ENCODE results near the gene RBM20.
"Not testable (repeated sequence)": the region's sequence is repeated elsewhere in the genome, so short reads cannot be mapped to it uniquely, and the experiment has no call there.

Gene RBM20

GRCh38 chr10:110625951-110626855 is 17.9 kb upstream of the RBM20 start:
- no peak for DNase-seq

GRCh38 chr10:110628161-110628560 is 16.0 kb upstream of the RBM20 start:
- DNase-seq = no peak

- no peak for DNase-seq
These were observed 14.4 kb upstream of the RBM20 start for GRCh38 chr10:110629680-110630191.

GRCh38 chr10:110631934-110632333 is 12.2 kb upstream of the RBM20 start:
- DNase-seq = no peak

DNA sequence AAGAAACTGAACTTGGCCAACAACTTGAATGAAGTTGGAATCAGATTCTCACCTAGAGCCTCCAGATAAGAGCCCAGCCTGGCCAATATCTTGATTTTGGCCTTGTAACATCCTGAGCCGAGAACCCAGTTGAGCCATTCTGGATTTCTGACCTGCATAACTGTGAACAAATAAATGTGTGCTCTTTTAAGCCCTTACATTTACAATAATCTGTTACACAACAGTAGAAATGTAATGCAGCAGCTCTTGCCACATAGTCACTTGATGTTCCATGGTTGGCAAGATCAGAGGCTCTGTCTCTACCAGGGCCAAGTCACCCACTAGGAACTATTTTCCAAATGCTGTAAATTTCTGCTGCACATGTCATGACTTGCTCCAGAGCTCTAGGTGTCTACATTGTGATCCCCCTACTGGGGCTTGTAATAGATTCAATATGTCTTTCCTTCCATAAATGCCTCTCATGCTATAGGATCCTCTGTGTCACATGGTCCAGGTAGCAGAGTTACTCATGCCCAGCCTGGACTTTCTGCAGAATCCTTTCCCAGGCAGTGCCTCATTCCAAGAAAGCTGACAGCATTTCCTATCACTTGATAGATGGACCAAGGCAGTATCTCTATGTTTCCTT is 11.4 kb upstream of the RBM20 start:
- no peak for DNase-seq

DNA sequence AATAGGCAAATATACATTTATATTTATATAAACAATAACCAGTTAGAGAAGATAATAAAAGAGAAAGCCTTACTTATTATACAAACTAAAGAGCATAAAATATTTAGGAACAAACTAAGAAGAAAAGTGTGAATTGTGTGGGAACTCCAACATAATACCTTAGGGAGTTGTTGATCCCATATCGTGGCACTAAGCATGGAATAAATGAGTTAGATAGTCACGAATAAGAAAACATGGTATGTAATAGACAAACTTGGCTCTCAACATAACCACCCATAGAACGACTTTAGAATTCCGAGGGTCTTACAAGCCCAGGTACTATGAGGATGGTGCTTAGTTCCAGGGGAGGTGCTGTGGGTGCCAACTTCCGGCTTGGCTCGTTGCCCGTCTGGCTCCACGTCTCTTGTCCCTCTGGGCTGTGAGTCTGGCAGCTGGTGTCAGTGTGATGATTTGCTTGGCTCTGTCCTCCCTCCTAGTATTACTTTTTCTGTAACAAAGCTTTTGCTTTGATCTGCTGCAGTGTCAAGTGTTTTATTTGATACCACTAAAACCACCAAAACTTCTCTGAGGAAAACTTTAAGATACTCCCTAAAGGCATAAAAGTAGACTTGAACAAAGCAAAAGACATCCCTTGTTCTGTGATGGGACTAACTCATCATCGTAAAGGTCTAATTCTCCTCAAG is 9.5 kb upstream of the RBM20 start:
- no peak for DNase-seq

GRCh38 chr10:110636572-110636931 is 7.6 kb upstream of the RBM20 start:
- DNase-seq = no peak

- no peak for DNase-seq
These were observed 7.1 kb upstream of the RBM20 start for GRCh38 chr10:110636932-110637557.

- no peak for DNase-seq
These were observed 6.5 kb upstream of the RBM20 start for GRCh38 chr10:110637558-110638053.

- DNase-seq = no peak
These were observed 5.8 kb upstream of the RBM20 start for GRCh38 chr10:110638319-110638718.

DNA sequence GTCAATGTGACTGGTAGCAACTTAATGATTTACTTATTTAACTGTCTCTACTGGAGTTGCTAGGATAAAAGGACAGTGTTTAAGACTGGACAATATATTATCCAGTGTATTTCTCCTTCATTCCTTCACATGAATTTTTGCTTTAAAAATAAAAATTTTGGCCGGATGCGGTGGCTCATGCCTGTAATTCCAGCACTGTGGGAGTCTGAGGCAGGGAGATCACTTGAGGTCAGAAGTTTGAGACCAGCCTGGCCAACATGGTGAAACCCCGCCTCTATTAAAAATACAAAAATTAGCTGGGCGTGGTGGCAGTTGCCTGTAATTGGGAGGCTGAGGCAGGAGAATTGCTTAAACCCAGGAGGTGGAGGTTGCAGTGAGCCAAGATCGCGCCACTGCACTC is 5.1 kb upstream of the RBM20 start:
- not testable (repeated sequence) for DNase-seq

- DNase-seq = not testable (repeated sequence)
These were observed 4.3 kb upstream of the RBM20 start for GRCh38 chr10:110639858-110640257.

GRCh38 chr10:110641256-110641655 is 2.9 kb upstream of the RBM20 start:
- DNase-seq = peak; percentile 75

- DNase-seq = no peak
These were observed 1.7 kb upstream of the RBM20 start for GRCh38 chr10:110642204-110643034.

GRCh38 chr10:110643035-110643652 is 992 bp upstream of the RBM20 start:
- DNase-seq = peak; percentile 63

DNA sequence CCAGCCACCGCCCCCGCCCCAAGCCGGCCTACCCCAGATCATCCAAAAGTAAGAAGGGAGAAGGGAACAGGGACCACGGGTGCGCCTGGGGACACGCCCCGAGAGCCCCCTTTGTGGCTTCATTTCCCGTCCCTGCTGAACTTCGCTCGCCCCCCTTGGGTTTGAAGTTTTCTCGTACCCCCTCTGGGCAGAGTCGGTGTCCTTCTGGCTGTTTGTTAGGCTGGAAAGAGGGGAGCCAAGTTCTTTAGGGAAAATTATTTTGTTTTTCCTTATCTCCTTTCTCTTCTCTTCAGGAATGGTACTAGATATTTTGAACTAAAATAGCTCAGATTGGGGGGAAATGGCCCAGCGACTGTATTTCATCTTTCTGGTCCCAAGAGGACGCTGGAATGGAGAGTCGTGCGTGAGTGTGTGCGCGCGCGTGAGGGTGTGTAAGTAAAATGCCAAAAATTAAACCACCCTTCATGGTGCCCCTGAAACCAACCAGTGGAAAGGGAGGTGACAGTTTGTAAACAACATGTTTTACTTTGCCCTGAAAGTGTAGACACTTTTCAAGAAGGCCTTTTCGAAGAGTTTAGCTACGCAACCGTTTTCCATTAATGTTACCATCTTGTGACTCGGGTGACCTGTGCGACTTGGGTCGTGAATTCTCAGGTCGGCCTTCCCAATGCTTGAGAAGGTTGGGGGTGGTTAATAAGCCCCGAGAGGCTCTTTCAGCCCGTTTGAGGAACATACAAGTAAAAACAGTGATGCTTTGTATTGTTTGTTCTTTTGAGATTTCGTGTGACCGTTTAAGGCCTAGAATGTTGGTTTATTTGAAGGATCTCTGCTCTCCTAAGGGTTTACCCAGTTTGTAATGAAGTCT is 694 bp downstream of the RBM20 start:
- no peak for DNase-seq

DNA sequence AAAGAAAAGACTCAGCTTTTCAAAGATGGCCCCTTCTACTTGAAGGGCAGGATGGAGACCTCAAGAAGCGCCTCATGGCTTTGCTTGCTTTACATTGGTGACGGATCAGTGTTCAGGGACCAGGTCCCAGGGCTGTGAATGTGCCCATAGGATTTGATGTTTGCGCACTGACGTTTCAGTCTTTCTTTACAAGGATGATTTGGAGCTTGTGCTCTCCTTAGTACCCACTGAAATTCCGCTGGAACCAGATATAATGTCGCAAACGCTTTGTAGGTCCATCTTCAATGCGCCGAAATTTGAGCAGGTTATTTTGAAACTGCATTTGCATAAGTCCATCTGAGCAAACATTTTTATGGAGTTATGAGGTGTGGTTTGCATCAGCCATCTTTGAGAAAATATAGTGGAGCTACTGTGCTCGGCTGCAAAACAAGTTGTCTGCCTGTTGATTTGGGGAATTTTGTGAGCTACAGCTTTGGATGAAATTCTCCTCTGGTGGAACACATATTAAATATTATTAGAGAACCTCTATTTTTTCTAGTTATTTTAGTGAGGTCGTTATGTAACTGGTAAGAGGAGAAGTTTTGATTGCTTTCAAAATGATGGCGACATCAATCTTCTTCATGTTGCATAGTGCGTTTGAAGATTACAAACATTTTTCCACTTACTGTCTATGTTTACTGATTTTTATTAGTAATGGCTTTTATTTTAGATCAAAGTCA is 2.4 kb downstream of the RBM20 start:
- DNase-seq = no peak

GRCh38 chr10:110647136-110647430 is 2.9 kb downstream of the RBM20 start:
- DNase-seq = no peak

- no peak for DNase-seq
These were observed 4.7 kb downstream of the RBM20 start for GRCh38 chr10:110648692-110649346.
